CD4-positive, alpha-beta T cell treated with Interleukin-15 for 4 hours (primary cell): ENCODE data around the gene IQCK.

Experiments
- DNase-seq: peaks from one replicate; pipeline ENCODE4 v3.0.0-alpha.2; 2020; ENCODE audit warnings: low spot score

The IQCK gene

DNA sequence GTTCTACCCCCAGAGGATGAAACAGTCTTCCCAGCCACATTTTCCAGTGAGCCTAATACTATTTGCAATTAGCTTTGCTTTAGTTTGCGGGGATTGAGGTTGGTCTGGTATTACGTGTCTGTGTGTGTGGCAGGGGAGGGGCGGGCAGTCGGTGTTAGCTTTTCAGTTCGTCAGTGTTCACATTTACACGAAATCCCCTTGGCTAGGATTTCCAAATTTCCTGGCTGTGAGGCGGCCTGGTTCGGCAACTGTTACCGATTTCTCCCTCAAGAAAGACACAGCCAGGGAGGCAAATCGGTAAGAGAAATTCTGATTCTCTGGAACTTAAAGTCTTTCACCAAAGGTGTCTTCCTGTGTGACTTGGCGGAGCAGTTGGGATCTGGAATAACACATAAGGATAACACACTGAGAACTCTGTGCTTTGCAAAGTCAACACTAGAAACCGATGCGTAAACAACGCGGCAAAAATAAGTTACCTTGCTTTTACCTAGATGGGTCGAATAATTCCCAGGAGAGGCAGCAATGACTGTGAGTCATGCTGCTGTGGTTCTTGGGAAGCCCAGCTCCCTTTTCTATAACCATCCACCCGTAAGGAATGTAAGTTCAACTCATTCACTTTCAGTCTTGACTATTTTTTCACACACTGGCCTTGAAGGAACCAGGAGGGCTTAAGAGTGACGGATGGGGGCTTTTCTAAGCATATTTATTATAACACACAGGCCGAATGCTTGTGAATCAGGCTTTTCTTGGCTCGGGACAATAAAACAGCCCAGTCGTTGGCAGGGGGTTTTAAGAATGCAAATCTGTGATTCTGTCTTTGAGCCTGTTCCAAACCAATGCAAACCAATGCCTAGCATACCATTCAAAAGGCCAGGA, 142.3 kb downstream of the IQCK start:
- no peak for DNase-seq

- no peak for DNase-seq
Measured at GRCh38 chr16:19861133-19861532, 143.1 kb downstream of the IQCK start.

GRCh38 chr16:19861811-19862327, 143.8 kb downstream of the IQCK start:
- DNase-seq = no peak

DNA sequence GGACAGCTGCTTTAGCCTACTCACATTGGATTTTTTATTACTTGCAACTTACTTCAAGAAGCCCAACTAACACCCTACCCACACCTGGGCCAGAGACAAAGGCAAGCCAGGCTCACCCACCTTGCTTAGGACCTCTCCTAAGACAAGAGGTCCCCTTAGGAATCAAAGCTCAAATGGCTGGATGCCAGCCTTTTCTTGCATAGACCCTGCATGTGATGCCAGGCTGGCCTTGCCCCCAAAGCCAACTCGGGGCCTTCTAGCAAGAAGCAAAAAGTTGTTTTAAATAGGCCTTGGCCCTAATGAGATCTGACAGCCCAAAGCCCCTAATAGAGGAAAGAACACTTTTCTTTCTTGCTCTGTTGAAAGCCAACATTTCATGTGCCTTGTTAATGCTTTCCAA, 145.9 kb downstream of the IQCK start:
- no peak for DNase-seq

GRCh38 chr16:19864566-19864965, 146.5 kb downstream of the IQCK start:
- DNase-seq = no peak

DNA sequence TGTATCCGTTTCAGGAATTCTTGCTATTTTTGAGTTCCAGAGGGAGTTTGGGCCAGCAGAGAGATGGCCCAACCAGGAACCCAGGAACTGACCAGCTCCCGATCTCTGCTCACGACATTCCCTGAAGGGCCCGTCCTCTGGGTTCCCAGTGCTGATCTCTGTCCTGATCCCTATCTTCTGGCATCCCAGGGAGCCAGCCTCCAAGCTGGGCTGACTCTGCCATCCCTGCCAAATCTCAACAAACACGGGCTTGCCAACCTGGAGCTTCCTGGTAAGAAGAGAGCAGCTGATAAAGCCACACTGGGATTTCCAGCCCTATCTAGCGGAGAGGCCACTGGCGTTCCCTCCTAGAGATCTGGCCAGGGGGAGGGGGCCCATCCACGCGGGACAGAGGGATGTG, 150.3 kb downstream of the IQCK start:
- DNase-seq = no peak

DNA sequence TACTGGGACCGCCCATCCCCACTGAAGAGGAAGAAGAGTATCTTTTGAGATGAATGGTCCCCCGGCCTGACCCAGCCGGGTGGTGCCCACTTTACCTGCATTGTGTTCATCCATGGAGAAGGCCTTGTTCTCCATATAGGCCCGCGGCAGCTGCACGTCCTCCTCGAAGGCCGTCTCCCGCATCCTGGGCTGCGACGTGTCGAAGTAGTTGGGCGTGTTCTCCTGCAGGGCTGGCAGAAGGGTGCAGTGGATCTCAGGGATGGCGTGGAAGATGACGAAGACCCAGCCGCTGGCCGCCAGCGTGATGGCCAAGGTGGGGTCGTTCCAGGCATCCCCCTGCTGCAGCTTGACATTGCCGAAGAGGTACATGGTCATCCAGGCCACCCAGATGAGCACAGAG, 153.7 kb downstream of the IQCK start:
- no peak for DNase-seq

DNA sequence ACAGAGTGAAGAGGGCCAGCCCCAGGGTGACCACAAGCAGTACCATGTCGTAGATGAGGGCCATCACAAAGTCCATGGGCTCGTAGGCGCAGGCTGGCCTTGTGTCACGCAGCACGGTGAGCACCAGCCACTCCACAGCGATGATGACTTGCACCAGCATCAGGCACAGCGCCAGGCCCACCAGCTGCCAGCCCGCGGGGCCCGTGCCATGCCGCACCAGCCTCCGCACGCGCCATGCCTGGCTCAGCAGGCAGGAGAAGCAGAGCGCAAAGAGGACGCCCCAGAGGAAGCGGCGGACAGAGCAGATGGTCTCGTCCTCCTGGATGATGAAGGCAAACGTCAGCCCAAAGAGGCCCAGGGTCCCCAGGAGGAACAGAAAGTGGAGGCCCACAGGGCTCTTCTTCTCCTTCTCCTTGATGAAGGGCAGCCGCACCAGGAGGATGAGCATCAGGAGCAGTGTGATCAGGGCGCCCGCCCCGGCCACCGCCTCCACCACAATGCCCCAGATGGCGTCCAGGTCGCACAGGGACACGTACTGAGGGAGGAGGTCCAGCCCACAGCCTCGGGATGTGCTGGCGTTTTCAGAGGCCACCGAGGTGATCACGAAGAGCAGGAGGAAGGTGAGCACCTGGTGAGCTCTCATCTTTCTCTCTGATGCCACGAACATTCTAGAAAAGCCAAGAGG, 154.2 kb downstream of the IQCK start:
- no peak for DNase-seq

DNA sequence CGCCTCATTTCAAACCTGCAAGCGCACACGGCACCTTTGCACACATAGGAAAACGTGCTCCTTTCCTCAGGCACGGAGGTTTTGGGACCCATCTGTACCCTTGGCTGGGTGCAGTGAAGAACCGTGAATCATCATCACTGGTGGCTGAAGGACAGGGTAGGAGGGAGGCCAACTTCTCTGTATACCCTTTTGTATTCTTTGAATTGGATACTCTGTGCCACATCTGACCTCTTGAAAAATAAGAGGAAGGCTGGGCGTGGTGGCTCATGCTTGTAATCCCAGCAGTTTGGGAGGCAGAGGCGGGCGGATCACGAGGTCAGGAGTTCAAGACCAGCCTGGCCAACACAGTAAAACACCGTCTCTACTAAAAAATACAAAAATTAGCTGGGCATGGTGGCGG, 154.9 kb downstream of the IQCK start:
- no peak for DNase-seq

DNA sequence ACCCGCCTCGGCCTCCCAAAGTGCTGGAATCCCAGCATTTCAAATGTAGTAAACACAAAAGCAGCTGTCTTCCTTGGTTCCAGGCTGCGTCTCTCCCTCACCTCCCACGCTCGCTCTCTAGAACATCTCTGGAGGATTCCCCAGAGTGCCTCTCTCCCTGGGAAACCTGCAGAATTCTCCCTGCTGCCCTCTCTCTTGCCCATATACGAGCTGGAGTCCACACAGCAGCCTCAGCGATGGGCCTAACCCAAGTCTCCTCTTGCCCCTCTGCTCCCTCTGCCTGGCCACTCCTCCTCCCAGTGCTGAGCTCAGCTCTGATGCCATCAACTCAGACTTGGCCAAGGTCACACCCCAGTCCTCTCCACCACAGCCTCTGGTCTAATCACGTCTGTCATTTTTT, 156.0 kb downstream of the IQCK start:
- DNase-seq = no peak

GRCh38 chr16:19874851-19875546, 156.9 kb downstream of the IQCK start:
- DNase-seq = no peak

- no peak for DNase-seq
Measured at GRCh38 chr16:19875900-19876299, 157.8 kb downstream of the IQCK start.

DNA sequence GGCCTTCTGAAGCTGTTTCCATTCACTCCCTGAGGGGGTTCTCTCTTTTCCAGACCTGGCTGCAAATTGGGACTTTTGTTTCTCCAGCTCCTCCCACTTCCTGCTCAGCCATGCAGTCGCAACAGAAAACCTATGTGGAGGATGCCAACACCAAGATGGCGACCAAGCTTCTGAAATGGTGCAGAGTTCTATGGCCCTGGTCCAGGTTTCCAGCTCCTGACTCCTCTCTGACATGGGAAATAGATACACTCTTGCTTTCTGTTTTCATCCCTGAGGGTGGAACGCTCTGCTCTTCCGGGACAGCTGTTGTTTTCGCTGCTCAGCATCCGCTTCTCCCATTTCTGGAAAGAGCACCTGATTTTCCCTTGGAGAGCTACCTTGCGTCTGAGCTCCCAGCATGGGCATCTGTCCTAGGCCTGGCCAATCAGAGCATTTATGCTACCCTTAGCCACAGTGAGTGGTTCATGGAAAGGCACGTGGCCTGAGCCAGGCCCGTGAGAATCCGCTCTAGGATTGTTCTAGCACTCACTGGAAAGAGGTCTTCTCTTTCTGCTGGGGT, 158.5 kb downstream of the IQCK start:
- DNase-seq = no peak

DNA sequence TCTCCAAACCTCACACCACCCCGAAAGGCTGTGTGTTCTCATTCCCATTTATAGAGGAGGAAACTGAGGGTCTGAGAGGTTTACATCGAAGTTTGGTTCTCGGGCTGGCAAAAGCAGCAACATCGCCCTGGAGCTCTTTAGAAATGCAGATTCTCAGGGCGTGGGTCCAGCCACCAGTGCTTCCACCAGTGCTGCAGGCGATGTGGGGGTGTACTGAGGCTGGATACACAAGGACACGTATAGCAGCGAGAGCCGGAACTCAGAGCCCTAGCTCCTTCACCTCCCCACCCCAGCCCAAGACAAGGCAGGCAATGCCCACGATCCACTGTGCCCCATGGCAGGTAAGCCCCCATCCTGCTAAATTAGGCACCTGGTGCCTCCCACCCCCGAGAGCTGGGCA, 160.7 kb downstream of the IQCK start:
- no peak for DNase-seq

GRCh38 chr16:19879241-19879792, 161.2 kb downstream of the IQCK start:
- DNase-seq = no peak

DNA sequence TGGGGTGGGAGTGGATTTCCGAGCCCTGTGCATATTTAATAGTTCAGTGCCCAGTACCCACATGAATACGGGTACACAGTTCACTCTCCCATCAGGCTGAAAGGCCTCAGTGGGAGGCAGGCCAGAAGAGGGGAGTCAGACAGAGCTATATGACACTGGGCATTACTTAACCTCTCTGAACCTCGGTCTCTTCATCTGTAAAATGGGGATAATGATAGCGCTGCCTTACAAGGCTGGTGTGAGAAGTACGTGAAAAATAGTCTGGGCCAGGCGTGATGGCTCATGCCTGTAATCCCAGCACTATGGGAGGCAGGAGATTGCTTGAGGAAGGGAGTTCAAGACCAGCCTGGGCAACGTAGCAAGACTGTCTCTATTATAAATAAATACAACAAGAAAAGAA, 163.0 kb downstream of the IQCK start:
- DNase-seq = no peak

DNA sequence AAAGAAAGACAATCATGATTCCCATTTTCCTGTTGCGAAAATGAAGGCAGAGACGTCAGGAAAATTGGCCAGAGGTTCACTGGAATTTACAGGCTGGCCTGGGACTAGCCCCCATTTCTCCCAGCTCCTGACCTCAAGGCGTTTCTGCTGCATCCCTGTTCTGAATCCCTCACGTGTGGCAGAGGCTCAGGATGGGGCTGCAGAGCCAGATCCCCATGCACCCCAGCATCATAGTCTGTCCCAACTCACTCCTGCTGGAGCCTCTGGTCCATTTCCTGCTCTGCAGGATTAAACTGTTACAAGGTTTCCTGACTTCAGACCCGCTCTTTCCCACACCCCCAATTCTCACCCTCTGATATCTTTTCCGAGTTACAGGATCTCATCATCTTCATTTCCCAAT, 163.7 kb downstream of the IQCK start:
- no peak for DNase-seq

DNA sequence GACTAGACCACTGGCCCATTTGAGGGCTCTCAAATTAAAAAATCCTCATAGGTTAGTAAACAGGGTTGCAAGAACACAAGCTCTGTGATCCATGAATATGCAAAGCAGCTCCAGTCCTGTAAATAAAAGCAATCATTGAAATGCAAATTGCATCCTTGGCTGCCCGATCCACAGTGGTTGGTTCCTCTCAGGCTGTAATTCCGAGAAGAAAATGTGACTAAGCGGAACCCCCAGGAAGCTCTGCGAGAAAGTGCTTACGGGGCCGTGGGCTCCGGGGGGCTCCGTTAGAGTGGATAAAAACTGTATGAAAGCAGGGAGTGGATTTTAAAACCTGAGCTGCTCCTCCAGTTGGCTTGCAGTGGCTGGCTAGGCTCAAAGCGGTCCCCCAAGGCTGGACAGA, 164.1 kb downstream of the IQCK start:
- DNase-seq = no peak

DNA sequence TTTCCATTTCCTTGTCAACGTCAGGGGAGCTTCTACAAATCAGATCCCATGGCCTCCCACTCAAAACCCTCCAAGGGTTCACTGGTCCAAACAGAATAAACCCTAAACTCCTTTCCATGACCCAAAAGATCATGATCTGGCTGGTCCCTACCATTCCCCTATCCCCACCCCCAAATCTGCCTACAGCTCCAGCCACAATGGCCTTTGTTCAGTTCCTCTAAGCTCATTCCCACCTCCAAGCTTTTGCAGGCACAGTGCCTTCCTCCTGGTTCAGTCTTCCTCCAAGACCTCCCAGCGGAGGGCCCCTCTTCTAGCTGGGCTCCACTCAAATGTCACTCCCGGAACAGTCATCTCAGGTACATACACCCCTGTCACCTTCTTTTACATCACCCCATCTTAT, 164.6 kb downstream of the IQCK start:
- no peak for DNase-seq

GRCh38 chr16:19883296-19883965, 165.4 kb downstream of the IQCK start:
- no peak for DNase-seq

DNA sequence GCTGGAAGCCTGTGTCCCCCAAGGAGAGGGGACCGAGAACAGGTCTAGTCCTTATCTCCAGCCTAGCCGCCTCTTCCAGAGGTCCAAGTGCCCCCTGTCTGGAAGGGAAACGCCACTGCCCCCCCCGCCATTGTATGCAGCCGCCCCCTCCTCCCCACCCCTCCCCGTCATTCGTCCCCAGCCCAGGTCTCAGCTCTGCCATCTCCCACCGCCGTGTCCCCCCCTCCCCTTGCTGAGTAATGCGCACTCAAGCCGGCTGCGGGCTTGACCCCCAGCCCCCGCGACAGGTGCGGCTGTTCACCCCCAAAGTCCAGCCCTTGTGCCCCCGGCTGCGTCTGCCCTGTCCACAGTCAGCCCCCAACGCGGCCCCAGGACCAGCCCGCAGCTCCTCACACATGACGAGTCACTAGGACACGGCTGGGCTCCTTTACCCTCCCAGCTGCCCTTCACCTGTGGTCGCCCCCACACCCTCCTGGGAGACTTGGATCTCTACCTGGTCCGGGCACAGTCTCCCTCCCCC, 166.0 kb downstream of the IQCK start:
- DNase-seq = no peak
